ENCODE measurements around the gene PLSCR3.
A peak's percentile ranks its signal among the peaks of the same experiment; 100 is the strongest.

The PLSCR3 gene

DNA sequence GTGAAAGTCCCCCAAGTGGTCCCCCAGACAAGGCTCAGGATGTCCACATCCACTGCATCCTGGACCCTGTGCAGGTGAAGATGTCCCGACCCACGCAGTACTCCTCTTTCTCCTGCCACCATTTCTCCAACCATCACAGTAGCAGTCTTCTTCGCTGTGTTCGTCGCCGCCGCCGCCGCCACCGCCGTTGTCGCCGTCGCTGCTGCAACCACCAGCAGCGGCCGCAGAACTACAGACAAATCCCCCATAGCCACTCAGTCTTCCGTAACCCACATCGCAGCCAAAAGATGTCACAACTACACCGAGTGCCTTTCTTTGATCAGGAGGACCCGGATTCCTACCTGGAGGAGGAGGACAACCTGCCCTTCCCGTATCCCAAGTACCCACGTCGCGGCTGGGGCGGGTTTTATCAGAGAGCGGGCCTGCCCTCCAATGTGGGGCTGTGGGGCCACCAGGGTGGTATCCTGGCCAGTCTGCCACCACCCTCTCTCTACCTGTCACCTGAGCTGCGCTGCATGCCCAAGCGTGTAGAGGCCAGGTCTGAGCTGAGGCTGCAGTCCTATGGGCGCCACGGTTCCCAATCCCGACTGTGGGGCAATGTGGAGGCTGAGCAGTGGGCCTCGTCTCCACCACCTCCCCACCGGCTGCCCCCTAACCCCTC is 32.0 kb upstream of the PLSCR3 start:
- DNase-seq (no peak), ATAC-seq (no peak)

DNA sequence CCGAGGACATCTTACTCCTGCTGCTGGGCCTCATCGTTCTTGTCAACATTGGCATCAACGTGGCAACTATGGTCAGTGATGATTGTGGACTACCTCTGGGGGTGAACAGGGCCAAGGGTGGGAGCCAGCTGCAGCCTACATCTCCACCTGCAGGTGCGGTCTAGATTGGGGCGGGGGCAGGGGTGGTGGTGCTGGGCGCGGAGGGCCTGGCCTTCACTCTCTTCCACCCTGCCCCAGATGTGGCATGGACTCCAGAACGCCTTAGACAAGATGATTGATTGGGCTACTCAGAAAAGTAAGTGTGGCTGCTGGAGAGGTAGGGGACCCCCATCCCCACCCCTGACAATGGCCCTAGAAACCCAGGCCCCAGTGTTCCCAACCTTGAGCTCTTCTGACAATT is 31.4 kb upstream of the PLSCR3 start:
- ATAC-seq (no peak), DNase-seq (no peak)

DNA sequence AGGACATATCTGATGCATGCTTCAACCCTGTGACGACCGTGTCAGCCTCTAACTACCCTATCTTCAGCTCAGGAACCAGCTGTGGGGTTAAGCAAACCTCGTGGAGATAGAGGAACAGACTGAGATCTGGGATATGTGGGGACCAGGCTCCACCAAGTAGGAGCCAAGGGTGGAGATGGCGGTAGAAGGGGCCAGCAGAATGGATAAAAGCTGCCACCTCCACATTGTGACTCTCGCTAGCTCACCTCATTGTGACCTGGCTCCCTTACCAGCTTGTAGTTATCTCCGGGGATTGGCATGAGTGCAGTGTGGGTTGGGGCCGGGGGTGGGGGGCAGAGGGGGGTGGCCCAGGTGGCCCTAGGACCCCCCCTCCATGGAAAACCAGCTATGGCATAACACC is 31.0 kb upstream of the PLSCR3 start, which contains the start of gene SPEM2:
SPEM2 (plus strand) TSS at position 301 of the 400 bp plus-strand sequence; CDS start at position 374, 73 bp downstream.
- ATAC-seq: no peak
- no peak for DNase-seq

DNA sequence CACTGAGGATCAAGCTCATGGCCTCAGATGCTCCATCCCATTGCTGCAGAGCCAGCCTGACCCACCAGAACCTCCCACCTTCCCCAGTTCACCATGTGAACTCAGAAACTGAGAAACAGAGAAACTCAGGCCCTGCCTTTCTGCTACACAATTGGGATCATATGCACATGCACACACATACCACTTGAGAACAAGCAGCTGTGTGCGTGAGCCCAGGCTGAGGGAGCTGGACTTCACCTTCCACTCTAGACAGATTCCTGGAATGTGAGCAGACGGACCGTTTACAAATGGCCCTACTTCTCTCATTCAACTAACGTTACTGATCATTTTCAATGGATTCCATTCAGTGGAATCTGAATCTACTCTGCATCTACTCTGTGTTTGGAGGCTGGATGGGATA is 29.4 kb upstream of the PLSCR3 start:
- DNase-seq: no peak

DNA sequence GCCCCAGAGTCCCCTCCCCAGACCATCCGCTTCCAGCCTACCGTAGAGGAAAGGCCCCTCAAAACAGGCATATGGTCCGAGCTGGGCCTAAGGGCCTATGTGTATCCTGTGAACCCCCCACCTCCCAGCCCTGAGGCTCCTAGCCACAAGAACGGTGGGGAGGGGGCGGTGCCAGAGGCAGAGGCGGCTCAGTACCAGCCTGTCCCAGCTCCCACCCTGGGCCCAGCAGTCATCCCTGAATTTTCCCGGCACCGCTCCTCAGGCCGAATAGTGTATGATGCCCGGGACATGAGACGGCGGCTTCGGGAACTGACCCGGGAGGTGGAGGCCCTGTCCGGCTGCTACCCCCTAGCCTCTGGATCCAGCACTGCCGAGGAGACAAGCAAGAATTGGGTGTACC is 26.9 kb upstream of the PLSCR3 start:
- ATAC-seq: no peak
- no peak for DNase-seq

More for the DNA sequence above, 29.4 kb upstream of the PLSCR3 start:
- no peak for ATAC-seq

DNA sequence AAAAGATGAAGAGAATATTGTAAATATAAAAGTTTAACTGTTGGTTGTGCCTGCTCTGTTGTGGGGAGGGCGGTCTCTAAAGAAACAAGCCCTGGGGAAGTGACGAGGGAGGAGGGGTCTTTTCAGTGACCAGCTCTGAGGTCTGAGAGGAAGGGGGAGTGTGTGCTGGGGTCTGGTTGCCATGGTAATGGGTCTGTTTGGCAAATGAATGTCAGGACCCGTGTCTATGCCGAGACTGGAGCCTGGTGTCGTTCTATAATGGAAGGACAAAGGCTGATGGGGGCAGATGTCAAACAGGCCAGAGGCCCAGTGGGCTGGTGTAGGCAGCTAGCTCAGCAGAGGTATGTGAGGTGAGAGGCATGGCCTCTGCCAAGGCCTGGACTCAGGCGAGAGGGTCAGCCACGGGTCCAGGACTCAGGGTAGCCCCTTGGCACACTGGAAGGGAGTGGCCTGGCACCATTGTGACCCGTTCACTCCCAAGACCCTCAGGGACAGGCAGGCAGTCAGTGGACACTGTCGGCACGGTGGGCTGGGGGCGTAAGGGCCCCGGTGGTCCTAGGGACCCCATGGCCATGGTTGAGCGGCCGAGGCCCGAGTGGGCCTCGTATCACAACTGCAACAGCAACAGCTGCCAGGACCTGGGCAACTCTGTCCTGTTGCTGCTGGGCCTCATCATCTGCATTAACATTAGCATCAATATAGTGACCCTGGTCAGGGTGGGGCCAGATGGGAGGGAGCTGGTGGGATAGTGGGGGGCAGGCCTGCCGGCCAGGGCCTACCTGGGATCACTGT is 25.7 kb upstream of the PLSCR3 start, which contains the start of gene SPEM1:
SPEM1 (plus strand) TSS at position 506 of the 792 bp plus-strand sequence; CDS start at position 567, 61 bp downstream.
- DNase-seq: no peak
- no peak for ATAC-seq

DNA sequence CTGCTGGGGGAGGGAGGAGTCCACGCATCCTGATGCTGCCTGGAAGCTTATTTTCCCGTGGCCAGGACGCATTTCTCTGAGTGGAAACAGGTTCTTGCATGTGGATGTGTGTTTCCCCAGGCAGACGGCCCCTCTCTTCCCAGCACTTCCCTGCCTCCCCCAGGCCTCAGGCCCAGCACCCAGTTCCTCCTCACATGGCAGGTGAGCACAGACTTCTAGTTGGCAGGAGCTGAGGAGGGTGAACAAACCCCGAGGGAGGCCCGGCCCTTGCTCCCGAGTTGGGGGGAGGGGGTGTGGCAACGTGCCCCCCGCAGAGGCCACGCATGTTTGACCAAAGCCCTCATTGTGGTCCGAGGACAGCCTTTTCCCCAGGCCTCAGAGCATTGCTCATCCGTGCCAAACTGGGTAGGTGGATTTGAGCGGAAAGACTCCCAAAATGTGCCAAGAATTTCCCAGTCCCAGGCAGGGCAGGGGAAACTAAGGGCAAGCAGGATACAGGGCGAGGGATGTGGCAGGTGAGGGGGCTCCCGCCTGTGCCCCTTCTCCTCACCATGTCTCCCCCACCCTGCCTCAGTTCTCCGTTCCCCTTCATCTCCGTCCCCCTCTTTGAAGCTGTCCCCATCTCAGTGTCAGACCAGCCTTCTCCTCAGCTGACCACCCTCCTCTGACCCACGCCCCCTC is 24.3 kb upstream of the PLSCR3 start:
- ATAC-seq: no peak
- no peak for DNase-seq

DNA sequence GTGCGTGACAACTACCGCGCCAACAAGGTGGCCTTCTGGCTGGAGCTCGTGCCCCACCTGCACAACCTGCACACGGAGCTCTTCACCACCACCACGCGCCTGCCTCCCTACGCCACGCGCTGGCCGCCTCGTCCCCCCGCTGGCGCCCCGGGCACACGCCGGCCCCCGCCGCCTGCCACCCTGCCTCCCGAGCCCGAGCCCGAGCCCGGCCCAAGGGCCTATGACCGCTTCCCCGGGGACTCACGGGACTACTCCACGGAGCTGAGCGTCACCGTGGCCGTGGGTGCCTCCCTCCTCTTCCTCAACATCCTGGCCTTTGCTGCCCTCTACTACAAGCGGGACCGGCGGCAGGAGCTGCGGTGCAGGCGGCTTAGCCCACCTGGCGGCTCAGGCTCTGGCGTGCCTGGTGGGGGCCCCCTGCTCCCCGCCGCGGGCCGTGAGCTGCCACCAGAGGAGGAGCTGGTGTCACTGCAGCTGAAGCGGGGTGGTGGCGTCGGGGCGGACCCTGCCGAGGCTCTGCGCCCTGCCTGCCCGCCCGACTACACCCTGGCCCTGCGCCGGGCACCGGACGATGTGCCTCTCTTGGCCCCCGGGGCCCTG is 22.8 kb upstream of the PLSCR3 start:
- ATAC-seq: no peak
- no peak for DNase-seq

DNA sequence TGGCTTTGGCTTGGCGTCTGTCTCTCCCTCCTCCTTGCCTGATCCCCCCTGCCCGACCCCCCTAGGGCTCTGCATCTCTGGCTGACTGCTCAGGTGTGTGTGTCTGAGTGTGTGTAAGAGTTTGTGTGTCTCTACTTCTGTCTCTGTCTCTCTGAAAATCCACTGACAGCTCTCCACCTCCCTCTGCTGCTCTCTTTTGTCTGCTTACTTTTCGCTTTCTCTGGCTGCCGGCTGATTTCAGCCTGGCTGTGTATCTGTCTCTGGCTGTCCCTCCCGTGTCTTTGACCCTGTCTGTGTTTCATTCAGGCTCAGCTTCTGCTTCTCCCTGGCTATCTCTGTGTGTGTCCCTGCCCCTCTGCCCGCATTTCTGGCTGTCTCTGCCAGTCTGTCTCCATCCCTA is 22.0 kb upstream of the PLSCR3 start:
- ATAC-seq (no peak), DNase-seq (no peak)

DNA sequence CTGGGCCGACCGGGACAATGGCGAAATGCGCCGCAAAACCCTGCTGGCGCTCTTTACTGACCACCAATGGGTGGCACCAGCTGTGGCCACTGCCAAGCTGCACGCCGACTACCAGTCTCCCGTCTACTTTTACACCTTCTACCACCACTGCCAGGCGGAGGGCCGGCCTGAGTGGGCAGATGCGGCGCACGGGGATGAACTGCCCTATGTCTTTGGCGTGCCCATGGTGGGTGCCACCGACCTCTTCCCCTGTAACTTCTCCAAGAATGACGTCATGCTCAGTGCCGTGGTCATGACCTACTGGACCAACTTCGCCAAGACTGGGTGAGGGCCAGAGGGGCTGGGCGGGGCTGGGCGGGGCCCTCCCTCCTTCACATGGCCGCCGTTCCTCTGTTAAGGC is 21.5 kb upstream of the PLSCR3 start:
- no peak for DNase-seq
- no peak for ATAC-seq

DNA sequence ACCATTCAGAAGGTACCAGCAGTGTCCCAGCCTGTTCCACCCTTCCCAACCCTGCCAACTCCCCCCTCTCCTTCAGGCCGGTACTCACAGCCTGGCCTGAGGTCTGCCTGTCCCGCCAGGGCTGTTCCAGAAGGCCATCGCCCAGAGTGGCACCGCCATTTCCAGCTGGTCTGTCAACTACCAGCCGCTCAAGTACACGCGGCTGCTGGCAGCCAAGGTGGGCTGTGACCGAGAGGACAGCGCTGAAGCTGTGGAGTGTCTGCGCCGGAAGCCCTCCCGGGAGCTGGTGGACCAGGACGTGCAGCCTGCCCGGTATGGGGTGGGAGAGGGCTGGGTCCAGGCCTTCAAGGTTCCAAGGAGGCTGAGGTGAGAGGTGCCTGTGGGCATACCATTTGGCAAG is 20.5 kb upstream of the PLSCR3 start:
- no peak for DNase-seq
- ATAC-seq: no peak

DNA sequence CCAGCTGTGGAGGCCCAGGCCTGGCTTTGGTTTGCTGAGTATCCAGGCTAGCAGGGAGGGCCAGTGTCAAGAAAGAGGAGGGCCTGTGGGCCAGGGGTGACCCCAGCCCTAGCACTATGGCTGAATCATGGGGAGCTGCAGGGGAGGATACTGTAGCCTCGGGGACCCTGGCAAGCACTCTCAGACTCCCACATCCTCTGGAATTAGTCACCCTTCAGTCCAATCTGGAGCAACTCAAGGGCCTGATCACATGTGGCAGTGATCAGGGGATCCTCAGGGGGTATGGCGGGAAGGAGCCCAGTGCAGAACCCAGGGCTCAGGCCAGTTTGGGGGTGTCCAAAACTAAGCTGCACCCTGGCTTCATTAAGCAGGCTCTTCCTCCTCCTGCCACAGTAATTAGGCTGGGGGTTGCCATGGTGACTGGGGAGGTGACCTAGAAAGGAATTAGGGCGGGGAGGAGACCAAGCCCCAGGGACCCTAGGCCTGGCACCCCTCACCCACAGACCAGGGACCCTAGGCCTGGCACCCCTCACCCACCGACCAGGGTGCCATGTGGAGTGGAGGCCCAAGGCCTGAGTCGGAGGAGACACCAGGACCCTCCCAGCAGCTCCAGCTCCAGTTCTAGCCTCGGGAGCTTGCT is 19.1 kb upstream of the PLSCR3 start:
- no peak for ATAC-seq
- DNase-seq: no peak

DNA sequence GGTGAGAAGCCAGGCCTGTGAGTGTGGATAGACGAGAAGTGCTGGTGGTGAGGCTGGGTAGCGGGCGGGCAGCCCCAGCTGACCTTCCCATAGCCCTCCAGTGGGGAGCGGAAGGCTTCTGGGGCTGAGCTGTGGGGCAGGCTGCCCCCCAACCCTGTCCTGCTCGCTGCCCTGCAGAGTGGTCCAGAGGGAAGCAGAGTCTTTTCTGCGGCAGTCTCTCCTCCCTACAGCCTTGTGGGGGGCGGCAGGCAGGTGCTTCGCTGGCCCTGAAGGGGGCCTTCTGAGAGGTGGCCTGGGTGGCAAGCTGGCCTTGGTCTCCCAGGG is 17.1 kb upstream of the PLSCR3 start:
- ATAC-seq (no peak), DNase-seq (no peak)

DNA sequence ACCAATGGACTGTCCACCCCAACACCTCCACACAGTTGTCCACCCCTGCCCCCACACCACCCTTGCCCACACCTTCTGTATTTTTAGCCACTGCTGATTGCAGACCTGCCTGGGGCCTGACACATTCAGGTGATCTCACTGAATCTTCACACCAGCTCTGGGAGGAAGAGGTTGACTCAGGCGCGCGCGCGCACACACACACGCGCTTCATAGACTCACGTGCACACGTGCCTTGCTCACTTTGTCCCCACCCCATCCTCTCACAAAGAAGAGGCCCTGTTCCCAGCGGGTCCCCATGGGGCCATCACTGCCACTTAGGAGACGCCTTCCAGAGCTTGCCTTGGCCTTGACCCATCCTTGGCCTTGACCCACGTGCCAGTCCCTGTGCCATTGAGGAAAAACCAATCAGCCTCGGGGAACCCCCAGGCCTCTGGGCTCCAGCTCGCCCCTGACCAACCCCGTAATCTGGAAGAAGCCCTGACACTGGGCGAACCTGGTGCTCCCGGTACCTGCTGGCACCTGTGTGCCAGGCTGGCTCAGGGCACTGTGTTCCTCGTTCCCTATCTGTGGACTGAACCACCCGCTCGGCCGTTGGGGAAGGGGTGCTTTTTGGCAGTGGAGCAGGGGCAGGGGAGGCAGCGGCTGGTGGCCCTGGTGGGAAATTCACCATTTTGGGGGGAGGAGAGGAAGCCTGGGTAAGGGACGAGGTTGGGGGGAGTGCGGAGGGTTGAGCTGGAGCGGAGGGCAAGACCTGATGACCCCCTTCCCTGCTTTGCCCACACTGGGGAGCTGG is 16.5 kb upstream of the PLSCR3 start:
- ATAC-seq (no peak), DNase-seq (no peak)

DNA sequence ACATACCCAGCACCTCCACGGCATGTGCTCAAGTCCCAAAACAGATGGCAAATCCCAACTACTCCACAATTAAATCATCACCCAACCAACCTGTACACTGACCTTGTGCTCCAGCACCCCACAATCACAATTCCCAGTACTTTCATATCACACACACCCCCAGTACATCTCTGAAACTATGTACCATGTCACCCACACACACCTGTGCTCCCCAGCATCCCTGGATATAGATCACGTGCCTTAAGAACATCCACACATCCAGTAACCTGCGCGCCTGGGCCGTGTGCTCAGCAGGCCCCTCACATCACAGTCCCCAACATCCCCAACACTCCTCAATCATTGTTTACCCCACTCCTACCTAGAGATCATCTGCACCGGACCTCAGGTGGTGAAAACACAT is 15.4 kb upstream of the PLSCR3 start:
- ATAC-seq (no peak), DNase-seq (no peak)

DNA sequence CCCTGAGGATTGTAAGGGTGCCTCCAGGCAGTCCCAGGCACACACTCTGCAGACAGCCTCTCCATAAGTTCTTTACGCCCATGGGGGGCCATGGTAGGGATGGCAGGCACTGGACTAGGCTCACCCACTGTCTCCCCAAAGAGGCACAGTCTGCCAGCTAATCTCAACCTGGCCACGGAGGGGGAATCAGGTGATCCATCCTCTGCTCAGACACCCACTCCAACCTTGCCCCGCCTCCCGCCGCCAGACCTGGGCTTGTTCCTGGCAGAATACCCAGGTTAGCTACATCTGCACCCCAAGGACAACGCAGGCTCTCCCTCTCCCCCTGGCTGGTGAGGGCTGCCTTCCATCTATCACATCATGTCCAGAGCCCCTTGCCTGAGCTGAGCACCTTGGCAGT is 14.5 kb upstream of the PLSCR3 start:
- ATAC-seq: no peak
- DNase-seq: no peak

DNA sequence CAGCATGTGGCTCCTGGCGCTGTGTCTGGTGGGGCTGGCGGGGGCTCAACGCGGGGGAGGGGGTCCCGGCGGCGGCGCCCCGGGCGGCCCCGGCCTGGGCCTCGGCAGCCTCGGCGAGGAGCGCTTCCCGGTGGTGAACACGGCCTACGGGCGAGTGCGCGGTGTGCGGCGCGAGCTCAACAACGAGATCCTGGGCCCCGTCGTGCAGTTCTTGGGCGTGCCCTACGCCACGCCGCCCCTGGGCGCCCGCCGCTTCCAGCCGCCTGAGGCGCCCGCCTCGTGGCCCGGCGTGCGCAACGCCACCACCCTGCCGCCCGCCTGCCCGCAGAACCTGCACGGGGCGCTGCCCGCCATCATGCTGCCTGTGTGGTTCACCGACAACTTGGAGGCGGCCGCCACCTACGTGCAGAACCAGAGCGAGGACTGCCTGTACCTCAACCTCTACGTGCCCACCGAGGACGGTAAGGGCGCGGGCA is 14.0 kb upstream of the PLSCR3 start:
- ATAC-seq (no peak), DNase-seq (peak; percentile 44)

DNA sequence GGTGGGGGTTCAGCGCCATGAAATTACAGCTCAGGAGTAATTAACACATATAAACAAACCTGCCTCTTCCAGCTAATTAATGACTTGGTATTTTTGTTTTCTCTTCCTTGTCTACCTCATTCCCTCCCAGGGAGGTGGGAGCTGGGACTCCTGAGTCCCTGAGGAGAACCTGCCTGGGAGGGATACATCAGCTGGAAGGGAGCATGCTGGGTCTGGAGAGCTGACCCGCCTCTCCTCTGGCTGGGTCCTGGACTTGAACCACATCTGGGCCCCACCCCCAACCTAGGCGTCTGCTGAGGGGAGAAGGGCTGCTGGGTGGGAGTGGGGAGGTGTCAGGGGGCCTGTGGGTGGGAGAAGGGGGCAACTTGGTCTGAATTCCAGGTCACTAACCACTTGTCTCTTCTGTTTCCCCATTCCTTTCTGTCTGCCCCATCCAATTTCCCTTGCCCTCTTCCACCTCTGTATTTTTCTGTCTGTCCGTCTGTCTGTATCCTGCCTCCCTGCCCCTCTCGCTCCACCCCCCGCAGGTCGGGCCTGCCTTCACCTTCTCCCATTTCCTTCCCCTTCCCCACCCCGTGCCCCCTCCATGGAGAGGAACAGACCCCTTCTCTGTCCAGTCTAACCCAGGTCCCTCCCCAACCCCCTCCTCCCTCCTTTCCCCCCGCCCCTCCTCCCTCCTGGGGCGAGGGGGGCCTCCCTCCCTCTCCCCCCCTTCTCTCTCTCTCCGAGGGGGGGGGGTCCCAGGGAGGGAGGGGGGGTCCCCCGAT is 13.3 kb upstream of the PLSCR3 start, which contains the start of gene NLGN2:
NLGN2 (plus strand) TSS at position 361 of the 767 bp plus-strand sequence. CDS start 411 bp downstream, outside the sequence.
- no peak for ATAC-seq
- DNase-seq: no peak

DNA sequence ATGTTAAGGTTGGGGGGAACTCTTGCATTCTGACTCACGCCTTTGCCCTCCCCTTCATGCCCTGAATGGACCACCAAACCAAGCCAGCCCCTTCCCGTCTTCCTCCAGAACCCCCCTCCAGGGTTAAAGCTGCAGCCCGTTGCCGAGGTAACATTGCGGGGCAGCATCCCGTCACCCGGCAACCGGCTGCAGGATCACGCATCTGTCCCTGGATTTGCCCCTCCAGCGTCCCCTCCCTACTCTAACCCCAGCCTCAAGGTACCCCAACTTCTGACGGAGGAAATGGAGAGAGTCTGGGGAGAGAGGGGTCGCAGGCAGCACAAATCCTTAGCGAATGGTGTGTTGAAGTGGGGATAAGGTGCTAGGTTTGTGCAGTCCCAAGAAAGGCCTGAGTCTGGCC is 12.8 kb upstream of the PLSCR3 start:
- no peak for DNase-seq
- no peak for ATAC-seq

DNA sequence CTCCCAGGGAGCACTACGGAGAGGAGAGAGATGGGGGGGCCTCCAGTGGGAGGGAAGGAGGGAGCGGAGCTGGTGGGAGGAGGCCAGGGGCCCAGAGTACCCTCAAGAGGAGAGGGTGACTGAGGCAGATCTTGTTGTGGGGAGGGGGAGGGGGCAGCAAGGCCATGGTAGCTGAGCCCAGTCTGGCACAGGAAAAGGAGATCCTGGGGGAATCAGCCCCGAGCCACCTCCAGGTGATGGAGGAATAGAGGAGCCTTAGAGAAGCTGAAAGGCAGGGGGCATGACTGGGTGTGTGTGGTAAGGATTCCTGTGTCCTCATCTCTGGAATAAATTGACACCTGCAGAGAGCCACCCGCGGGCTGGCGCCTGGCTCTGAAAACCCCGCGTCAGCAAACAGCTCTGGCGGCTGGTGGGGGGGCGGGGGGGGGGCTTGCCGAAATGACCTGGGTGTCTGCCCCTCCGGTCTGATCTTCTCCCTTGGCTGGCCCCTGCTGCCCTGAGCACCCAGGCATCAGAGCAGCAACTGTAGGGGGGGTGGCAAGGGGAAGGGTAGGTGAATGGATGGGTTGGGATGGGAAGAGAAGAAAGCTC is 12.0 kb upstream of the PLSCR3 start:
- no peak for ATAC-seq
- DNase-seq: no peak

Data from stimulated activated naive CD8-positive, alpha-beta T cell treated with anti-CD3 and anti-CD28 coated beads, Interleukin-15, Interleukin-2, amounts not matched to agents 100 U/mL and 50 U/mL, for 24 hours (primary cell).